A673 (cell line): ENCODE measurements around the gene MAT2B. TPM values are rescaled to one million over a fixed set of nuclear protein-coding genes. Genes with fewer than 3 reads are reported as not detected.

Experiments used
- BruUV-seq: library from RNA; stranded (reverse); fragments of 400-500 nt; replicated peaks from 2 replicates; lab custom pipeline; 2021; lab: Mats Ljungman, UMichigan
- CTCF ChIA-PET: fragments of 300-600 bp; sonication (Branson Sonifier 250); formaldehyde crosslinking; loops from one replicate; lab custom pipeline; 2022; ENCODE audit warnings: antibody characterized with exemption; lab: Charles Lee
- POLR2A ChIA-PET: fragments of 300-600 bp; sonication (Branson Sonifier 250); formaldehyde crosslinking; loops from one replicate; lab custom pipeline; 2022; ENCODE audit warnings: antibody characterized with exemption; ENCODE audit not compliant: low non-redundant PET; lab: Charles Lee
- DNase-seq: peaks from one replicate; pipeline ENCODE4 v3.0.0-alpha.2; 2015; ENCODE audit warnings: low spot score
- H3K27ac ChIP-seq: fragments of 200-600 bp; sonication (generic); 2 replicates; pipeline ENCODE4 v1.5.1; 2016; ENCODE audit warnings: mixed run types, low read depth, mild to moderate bottlenecking, mixed read lengths, antibody characterized with exemption, low read length; ENCODE audit not compliant: poor library complexity, severe bottlenecking
- H3K27me3 ChIP-seq: fragments of 200-600 bp; sonication (generic); replicated peaks from 2 replicates; pipeline ENCODE4 v1.6.1; 2017; ENCODE audit warnings: mixed run types, low read depth, mild to moderate bottlenecking, mixed read lengths, antibody characterized with exemption, low read length; ENCODE audit not compliant: insufficient read depth, poor library complexity
- H3K36me3 ChIP-seq: fragments of 200-600 bp; sonication (generic); 2 replicates; pipeline ENCODE4 v1.6.1; 2016; ENCODE audit warnings: mixed run types, mild to moderate bottlenecking, mixed read lengths, antibody characterized with exemption, low read length; ENCODE audit not compliant: insufficient read depth, poor library complexity, severe bottlenecking
- H3K4me1 ChIP-seq: fragments of 200-600 bp; sonication (generic); 2 replicates; pipeline ENCODE4 v1.6.1; 2017; ENCODE audit warnings: mixed run types, mild to moderate bottlenecking, mixed read lengths, antibody characterized with exemption, low read length; ENCODE audit not compliant: insufficient read depth, poor library complexity, severe bottlenecking
- H3K4me3 ChIP-seq: fragments of 200-600 bp; sonication (generic); 2 replicates; pipeline ENCODE4 v1.5.1; 2016; ENCODE audit warnings: low read depth, mixed run types, mild to moderate bottlenecking, mixed read lengths, low read length; ENCODE audit not compliant: poor library complexity, severe bottlenecking
- H3K9me3 ChIP-seq: fragments of 200-600 bp; sonication (generic); 2 replicates; pipeline ENCODE4 v1.6.1; 2016; ENCODE audit warnings: mixed run types, low read depth, mild to moderate bottlenecking, mixed read lengths, antibody characterized with exemption, low read length; ENCODE audit not compliant: poor library complexity, severe bottlenecking
- EZH2 ChIP-seq: fragments of 200-600 bp; sonication (generic); IDR thresholded peaks from 2 replicates; pipeline ENCODE4 v1.6.1; 2017; ENCODE audit warnings: borderline replicate concordance, low read depth, mild to moderate bottlenecking, mixed read lengths, antibody characterized with exemption, low read length; ENCODE audit not compliant: poor library complexity, severe bottlenecking
- intact Hi-C: fragments of 100-400 bp; cut with micrococcal nuclease; formaldehyde crosslinking; loops from one replicate; pipeline ENCODE4 v1.10.0; 2022; ENCODE audit not compliant: unreplicated experiment
- total RNA-seq: library from RNA; stranded (reverse); gene quantifications from 2 replicates; pipeline ENCODE4 v1.2.3, GENCODE V29; 2021
- TF ChIP-seq, protein P1 (sequence below): fragments of 300-800, 200-600 bp; sonication (generic); conservative IDR thresholded peaks from 2 replicates; pipeline ENCODE4 v1.5.1; 2017; ENCODE audit warnings: low read depth, mild to moderate bottlenecking, antibody characterized with exemption, low read length, moderate library complexity, mixed read lengths

The MAT2B gene
- total RNA-seq, 1 experiment from 2014 or later: 49.9 TPM

DNA sequence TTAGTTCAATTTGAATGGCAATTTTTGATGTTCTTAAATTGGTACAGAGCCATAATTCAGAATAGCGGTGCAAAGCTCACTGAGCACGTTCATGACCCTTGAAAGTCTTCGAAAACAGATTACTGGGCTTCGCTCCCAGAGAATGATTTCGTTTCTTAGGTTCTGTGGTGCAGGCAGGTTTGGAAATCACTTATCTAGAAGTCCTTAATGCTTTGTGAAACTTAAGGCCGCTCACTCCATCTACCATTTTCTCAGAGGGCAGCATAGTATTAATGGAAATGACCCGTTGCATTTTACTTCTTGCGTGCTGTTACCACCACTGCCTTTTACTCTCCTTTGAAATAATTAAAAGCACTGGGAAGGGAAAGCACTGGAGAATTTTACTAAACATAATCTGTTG lies 2.9 kb upstream of the MAT2B start:
- peak overlapping the region; percentile 93 for H3K27ac ChIP-seq

DNA sequence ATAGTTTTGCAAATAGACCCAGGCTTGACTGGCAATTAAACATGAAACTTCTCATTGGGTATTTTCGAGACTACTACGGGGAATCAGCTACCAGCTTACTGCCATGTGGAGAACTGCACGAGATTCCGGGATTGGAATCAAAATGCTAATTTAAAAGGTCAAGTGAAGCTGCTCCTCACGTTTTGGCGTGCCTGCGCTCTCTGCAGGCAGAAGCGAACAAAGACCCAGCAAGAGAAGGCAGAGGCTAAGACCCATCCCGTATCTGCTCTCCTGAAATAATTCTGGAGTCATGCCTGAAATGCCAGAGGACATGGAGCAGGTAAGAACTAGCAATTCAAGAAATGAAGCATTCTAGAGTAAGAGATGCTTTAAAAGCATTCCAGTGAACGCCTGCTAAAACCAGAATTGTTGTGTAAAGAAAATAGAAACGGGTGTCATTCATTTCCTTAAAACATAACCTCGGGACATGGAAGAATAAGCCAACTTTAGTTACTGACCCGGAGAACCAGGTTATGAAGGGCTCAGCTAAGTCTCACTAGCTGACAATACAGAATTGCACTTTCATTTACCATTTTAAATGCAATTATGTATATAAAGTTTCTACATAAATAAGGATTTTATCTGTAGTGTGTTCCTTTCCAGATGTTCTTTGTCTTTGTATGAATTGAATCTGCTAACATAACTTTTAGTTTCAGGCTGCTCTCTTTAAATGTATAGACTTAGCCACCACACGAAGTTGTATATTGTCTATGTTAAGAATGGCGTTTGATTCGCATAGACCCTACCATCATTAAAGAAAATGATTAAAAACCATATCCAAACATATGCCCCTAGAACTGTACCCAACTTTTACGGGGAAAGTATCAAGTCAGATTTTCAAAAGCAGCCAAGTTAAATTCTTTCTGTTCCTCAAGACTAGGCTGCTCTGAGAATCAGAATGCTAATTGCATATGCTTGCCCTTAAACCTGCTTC lies 2.0 kb upstream of the MAT2B start:
- peak; percentile 91 for DNase-seq
- H3K27me3 ChIP-seq: no peaks in the 10 kb centered on the region
- POLR2A ChIA-PET: no interaction called here
- no peaks in the 10 kb centered on the region for H3K4me1 ChIP-seq
- H3K27ac ChIP-seq: peak overlapping the region; percentile 93
- TF ChIP-seq, protein P1, sequence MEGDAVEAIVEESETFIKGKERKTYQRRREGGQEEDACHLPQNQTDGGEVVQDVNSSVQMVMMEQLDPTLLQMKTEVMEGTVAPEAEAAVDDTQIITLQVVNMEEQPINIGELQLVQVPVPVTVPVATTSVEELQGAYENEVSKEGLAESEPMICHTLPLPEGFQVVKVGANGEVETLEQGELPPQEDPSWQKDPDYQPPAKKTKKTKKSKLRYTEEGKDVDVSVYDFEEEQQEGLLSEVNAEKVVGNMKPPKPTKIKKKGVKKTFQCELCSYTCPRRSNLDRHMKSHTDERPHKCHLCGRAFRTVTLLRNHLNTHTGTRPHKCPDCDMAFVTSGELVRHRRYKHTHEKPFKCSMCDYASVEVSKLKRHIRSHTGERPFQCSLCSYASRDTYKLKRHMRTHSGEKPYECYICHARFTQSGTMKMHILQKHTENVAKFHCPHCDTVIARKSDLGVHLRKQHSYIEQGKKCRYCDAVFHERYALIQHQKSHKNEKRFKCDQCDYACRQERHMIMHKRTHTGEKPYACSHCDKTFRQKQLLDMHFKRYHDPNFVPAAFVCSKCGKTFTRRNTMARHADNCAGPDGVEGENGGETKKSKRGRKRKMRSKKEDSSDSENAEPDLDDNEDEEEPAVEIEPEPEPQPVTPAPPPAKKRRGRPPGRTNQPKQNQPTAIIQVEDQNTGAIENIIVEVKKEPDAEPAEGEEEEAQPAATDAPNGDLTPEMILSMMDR: peak; percentile 53
- TF ChIP-seq EZH2: no peak
- no peaks in the 10 kb centered on the region for H3K36me3 ChIP-seq
- peak overlapping the region; percentile 84 for H3K4me3 ChIP-seq
- no peaks in the 10 kb centered on the region for H3K9me3 ChIP-seq
- intact Hi-C loops: loop anchor here (2.0 kb wide), 1 partner anchor 43 kb away; the partner anchor contains the start of genes HMMR and NUDCD2
- BruUV-seq: TSS peak; percentile 36
- CTCF ChIA-PET: no interaction called here

More for the DNA sequence above, 2.9 kb upstream of the MAT2B start:
- Histone ChIP-seq H3K4me1 (no peaks in the 10 kb centered on the region), H3K27me3 (no peaks in the 10 kb centered on the region), H3K9me3 (no peaks in the 10 kb centered on the region), H3K4me3 (peak overlapping the region; percentile 84), H3K36me3 (no peaks in the 10 kb centered on the region)
- TF ChIP-seq, protein P1: no peak
- no peak for TF ChIP-seq EZH2
- ChIA-PET CTCF (no interaction called here), POLR2A (no interaction called here)
- no peak for DNase-seq
- BruUV-seq: no TSS peak
- intact Hi-C loops: no loop called here

DNA sequence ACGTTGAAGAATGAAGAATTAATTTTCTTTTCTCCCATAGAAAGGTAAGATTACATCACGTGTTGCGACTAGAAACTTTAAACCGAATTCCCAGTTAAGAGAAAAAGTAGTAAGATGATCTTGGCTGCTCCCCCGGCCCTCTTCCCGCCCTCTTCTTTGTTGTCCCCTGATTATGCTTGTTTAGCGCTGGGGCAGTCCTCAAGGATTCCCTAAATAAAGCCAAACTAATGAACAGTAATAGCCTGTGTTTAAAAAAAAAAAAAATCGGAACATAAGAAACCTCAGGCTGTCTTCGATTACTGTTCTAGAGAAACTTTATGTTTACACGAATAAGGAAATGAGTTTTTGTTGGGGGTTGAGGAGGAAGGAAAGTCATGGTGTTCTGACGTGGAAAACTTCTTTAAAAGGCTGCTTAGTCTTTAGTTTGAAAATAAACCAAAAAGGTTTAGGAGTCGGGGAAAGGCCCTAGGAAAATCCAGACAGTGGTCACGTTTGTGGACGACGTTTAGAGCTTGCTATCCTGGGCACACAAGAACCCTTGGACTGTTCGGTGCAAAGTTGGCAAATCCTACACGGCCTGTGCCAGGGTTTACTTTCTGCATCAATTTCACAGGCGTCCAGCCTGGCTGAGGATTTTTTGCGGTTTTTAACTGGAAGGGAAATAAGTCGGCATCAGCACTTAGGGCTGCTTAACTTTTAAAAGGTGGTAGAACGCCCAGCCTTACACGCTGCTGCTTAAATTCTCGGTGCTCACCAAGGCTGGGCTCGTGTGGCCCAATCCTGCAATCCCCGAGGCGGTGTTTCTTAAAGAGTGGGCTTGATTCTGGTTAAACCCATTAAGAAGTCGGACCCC lies 1.1 kb upstream of the MAT2B start:
- intact Hi-C loops: loop anchor here (2.0 kb wide), 1 partner anchor 44 kb away; the partner anchor contains the start of genes HMMR and NUDCD2
- peaks cover under 1% of the 10 kb centered on the region for H3K4me1 ChIP-seq
- BruUV-seq: no TSS peak

More for the DNA sequence above, 1.1 kb upstream of the MAT2B start:
- Histone ChIP-seq H3K27ac (peak overlapping the region; percentile 93), H3K36me3 (no peaks in the 10 kb centered on the region), H3K4me3 (peak overlapping the region; percentile 84), H3K9me3 (no peaks in the 10 kb centered on the region), H3K27me3 (no peaks in the 10 kb centered on the region)
- ChIA-PET POLR2A (no interaction called here), CTCF (no interaction called here)
- peak; percentile 52 for DNase-seq
- no peak for TF ChIP-seq EZH2
- TF ChIP-seq, protein P1: no peak
